Stimulated activated CD4-positive, alpha-beta T cell treated with anti-CD3 and anti-CD28 coated beads, Interleukin-4, amount 100 ng/mL, for 48 hours (primary cell): ENCODE data around the gene TMEM163.

Source experiments
- DNase-seq, 2 donors: peaks; one replicate each; pipeline ENCODE4 v3.0.0-alpha.2; 2020; ENCODE audit warnings: low read depth in 2 of 2

Gene TMEM163

GRCh38 chr2:134457765-134458472 is 260.9 kb downstream of the TMEM163 start:
- DNase-seq = no peak

- DNase-seq = no peak
Measured at GRCh38 chr2:134457353-134457752, 261.4 kb downstream of the TMEM163 start.

- no peak for DNase-seq
Measured at GRCh38 chr2:134455426-134455825, 263.4 kb downstream of the TMEM163 start.

- no peak for DNase-seq
Measured at GRCh38 chr2:134454931-134455330, 263.9 kb downstream of the TMEM163 start.

GRCh38 chr2:134454426-134454825 is 264.4 kb downstream of the TMEM163 start:
- DNase-seq = no peak

- DNase-seq = no peak
Measured at GRCh38 chr2:134453973-134454372, 264.8 kb downstream of the TMEM163 start.

- no peak for DNase-seq
Measured at GRCh38 chr2:134453476-134453875, 265.3 kb downstream of the TMEM163 start.

- DNase-seq = no peak
Measured at GRCh38 chr2:134452042-134452733, 266.6 kb downstream of the TMEM163 start.

- no peak for DNase-seq
Measured at GRCh38 chr2:134451347-134451630, 267.5 kb downstream of the TMEM163 start.

GRCh38 chr2:134449751-134450513 is 268.9 kb downstream of the TMEM163 start:
- no peak for DNase-seq

- no peak for DNase-seq
Measured at GRCh38 chr2:134449157-134449556, 269.6 kb downstream of the TMEM163 start.

- DNase-seq = no peak
Measured at GRCh38 chr2:134448650-134449049, 270.1 kb downstream of the TMEM163 start.

- DNase-seq = no peak
Measured at GRCh38 chr2:134447669-134448068, 271.1 kb downstream of the TMEM163 start.

- DNase-seq = no peak
Measured at GRCh38 chr2:134446383-134447017, 272.3 kb downstream of the TMEM163 start.

- no peak for DNase-seq
Measured at GRCh38 chr2:134445985-134446382, 272.8 kb downstream of the TMEM163 start.

- no peak for DNase-seq
Measured at GRCh38 chr2:134445116-134445515, 273.7 kb downstream of the TMEM163 start.

- no peak for DNase-seq
Measured at GRCh38 chr2:134443814-134444480, 274.9 kb downstream of the TMEM163 start.

GRCh38 chr2:134441153-134441863 is 277.5 kb downstream of the TMEM163 start:
- DNase-seq = no peak

GRCh38 chr2:134440336-134440909 is 278.4 kb downstream of the TMEM163 start:
- DNase-seq = no peak

- DNase-seq = no peak
Measured at GRCh38 chr2:134438371-134438770, 280.4 kb downstream of the TMEM163 start.

GRCh38 chr2:134436706-134437105 is 282.1 kb downstream of the TMEM163 start:
- DNase-seq = no peak
